ENCODE measurements around the gene FGF10.

FGF10 gene

DNA sequence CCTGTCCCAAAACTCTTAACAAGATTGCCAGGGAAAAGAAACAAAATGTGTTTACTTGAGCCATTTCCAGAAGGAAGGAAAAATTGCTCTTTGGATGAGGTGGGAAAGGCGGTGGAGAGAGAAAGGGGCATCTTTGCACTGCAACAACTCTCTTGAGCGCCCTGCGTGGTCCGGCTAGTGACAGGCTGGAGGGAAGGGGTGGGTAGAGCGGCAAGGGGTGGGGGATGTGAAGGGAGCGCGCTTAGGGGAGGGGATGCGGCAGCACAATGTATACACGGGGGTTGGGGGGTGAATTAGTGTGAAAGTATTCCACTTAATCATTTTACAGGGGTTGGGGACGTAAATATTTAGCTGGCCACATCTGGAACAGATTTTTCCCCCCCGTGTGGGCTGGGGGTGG lies 1.3 kb downstream of the FGF10 start:
- 1 to 3% methylated on average over 9 to 11 of the region's 11 CpGs for WGBS, 2 experiments

DNA sequence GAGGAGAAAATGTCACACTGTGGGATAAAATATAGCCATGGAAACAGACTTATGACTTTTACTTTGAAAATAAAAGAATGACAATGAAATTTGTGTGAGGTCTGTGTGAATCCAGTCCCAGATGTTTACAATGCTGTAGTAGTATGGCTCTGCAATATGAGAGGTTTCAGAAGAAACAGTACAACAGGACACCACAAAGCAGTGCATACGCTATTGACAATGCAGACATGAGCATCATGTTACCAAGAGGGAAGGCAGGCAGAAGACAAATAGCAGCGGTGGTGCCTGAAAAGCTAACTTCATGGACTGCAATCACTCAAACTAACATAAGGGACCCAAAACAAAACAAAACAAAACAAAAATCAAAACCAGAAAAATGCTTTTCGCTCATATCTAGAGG lies 1.8 kb downstream of the FGF10 start:
- 0 to 12% methylated on average over 2 to 3 of the region's 3 CpGs for WGBS, 2 experiments
- Histone ChIP-seq H3K36me3 (ENCODE audit: control insufficient read depth, insufficient read depth, low read length) (no peaks in the 10 kb centered on the region), H3K4me1 (ENCODE audit: control insufficient read depth, insufficient read depth, low read length) (peaks cover 21% of the 10 kb centered on the region), H3K4me3 (ENCODE audit: insufficient read depth, low read depth, low read length) (peak overlapping the region; percentile 37), H3K27me3 (ENCODE audit: control insufficient read depth, insufficient read depth, low read length, poor library complexity, severe bottlenecking) (peaks cover 46% of the 10 kb centered on the region), H3K27ac (ENCODE audit: insufficient read depth, low read depth, low read length, poor library complexity, severe bottlenecking) (no peak overlapping the region), H3K9me3 (ENCODE audit: control insufficient read depth, low read length) (no peaks in the 10 kb centered on the region)

More for the DNA sequence above, 1.3 kb downstream of the FGF10 start:
- peaks cover 46% of the 10 kb centered on the region for H3K27me3 ChIP-seq (ENCODE audit: control insufficient read depth, insufficient read depth, low read length, poor library complexity, severe bottlenecking)
- H3K9me3 ChIP-seq (ENCODE audit: control insufficient read depth, low read length), result no peaks in the 10 kb centered on the region
- no peak overlapping the region for H3K27ac ChIP-seq (ENCODE audit: insufficient read depth, low read depth, low read length, poor library complexity, severe bottlenecking)
- peaks cover 21% of the 10 kb centered on the region for H3K4me1 ChIP-seq (ENCODE audit: control insufficient read depth, insufficient read depth, low read length)
- H3K4me3 ChIP-seq (ENCODE audit: insufficient read depth, low read depth, low read length), result peak overlapping the region; percentile 37
- H3K36me3 ChIP-seq (ENCODE audit: control insufficient read depth, insufficient read depth, low read length), result no peaks in the 10 kb centered on the region

DNA sequence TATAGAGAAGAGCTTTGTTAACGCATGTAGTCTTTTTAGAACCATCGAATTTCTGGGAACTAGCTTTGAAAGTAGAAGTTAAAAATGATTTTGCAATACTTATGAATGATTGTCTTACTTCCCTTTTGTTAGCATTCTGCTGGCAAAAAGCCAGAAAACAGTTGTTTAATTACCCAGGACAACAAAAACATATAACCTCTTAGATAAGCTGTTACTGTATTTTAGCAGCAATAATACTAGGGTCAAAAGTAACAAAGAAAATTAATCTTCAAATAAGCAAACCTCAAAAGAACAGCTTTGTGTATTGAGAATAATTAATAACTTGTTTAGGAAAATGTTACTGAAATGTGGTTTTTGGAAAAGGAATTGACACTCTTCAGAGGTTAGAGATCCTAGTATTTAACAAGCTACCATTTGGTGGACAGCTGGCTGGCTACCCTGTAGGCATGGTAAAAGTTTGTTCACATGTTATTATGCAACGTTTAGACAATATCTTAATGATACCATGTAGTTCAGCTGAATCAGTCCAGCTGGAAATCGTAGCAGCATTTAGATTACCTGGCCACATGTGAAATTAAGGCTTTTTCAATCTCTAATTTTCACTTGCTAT lies 3.8 kb downstream of the FGF10 start:
- 81 to 82% methylated on average over 4 of the region's 4 CpGs for WGBS, 2 experiments

DNA sequence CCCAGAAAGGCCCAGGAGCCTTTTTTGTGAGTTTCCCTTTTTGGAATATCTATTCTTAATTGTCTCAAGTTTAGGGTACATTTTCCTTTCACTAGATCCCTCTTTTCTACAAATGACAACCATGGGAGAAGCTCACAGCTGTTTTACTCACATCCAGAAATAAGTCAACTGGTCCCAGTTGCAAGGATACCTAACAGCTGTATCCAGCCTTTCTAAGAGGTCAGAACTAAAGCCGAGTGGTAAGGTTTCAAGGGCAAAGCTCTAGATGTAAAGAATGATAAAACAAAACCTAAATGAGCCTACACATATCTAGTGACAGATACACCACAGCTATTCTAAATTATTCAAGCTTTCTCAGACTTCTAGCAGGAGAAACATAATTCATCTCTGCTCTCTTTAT lies 4.4 kb downstream of the FGF10 start:
- 96 to 100% methylated on average over 1 of the region's 1 CpG for WGBS, 2 experiments
- H3K9me3 ChIP-seq (ENCODE audit: control insufficient read depth, low read length), result no peaks in the 10 kb centered on the region
- H3K27ac ChIP-seq (ENCODE audit: insufficient read depth, low read depth, low read length, poor library complexity, severe bottlenecking), result no peak overlapping the region
- H3K27me3 ChIP-seq (ENCODE audit: control insufficient read depth, insufficient read depth, low read length, poor library complexity, severe bottlenecking), result peaks cover 24% of the 10 kb centered on the region
- no peaks in the 10 kb centered on the region for H3K36me3 ChIP-seq (ENCODE audit: control insufficient read depth, insufficient read depth, low read length)
- no peak overlapping the region for H3K4me3 ChIP-seq (ENCODE audit: insufficient read depth, low read depth, low read length)
- peaks cover 15% of the 10 kb centered on the region for H3K4me1 ChIP-seq (ENCODE audit: control insufficient read depth, insufficient read depth, low read length)

More for the DNA sequence above, 3.8 kb downstream of the FGF10 start:
- H3K27me3 ChIP-seq (ENCODE audit: control insufficient read depth, insufficient read depth, low read length, poor library complexity, severe bottlenecking), result peaks cover 30% of the 10 kb centered on the region
- H3K36me3 ChIP-seq (ENCODE audit: control insufficient read depth, insufficient read depth, low read length), result no peaks in the 10 kb centered on the region
- no peaks in the 10 kb centered on the region for H3K9me3 ChIP-seq (ENCODE audit: control insufficient read depth, low read length)
- H3K4me3 ChIP-seq (ENCODE audit: insufficient read depth, low read depth, low read length), result no peak overlapping the region
- H3K4me1 ChIP-seq (ENCODE audit: control insufficient read depth, insufficient read depth, low read length), result peaks cover 18% of the 10 kb centered on the region
- H3K27ac ChIP-seq (ENCODE audit: insufficient read depth, low read depth, low read length, poor library complexity, severe bottlenecking), result no peak overlapping the region

DNA sequence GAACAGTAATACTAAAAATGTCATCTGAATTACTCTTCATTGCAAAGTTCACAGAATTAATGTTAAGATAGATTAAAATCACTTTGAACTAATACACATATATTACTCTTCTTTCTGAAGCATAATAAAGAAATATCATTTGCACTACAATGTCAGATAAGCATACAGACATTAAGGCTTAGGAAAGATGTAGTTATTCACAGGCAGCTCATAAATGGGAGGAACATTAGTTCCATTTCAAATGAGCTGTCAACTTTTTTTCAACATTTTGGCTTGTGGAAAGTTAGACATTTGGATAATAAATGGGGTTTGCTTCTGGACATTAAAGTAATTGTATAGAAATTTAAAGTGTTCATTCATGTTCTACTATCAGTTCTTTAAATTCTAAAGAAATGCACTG lies 6.3 kb downstream of the FGF10 start:
- H3K36me3 ChIP-seq (ENCODE audit: control insufficient read depth, insufficient read depth, low read length), result no peaks in the 10 kb centered on the region

DNA sequence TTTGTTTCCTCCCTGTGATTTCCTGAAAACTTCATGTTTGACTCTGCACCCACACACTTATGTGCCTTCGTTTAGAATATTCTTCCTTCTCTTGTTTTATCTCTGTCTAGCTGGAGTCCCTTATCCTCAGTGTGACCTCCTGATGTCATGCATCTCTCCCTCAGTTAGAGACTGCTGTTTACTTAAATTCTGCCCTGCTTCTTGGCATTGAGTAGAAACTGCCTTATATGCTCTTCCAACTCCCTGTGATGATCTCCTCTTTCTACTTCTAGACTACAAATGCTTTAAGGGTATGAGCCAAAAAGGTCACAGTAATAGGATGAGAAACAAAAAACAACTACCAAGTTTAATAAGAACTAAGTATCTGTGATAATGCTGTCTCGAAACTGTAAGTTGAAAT lies 12.2 kb downstream of the FGF10 start:
- 85 to 90% methylated on average over 1 of the region's 2 CpGs for WGBS, 2 experiments
- H3K27ac ChIP-seq (ENCODE audit: insufficient read depth, low read depth, low read length, poor library complexity, severe bottlenecking), result no peak overlapping the region

More for the DNA sequence above, 6.3 kb downstream of the FGF10 start:
- Histone ChIP-seq H3K4me1 (ENCODE audit: control insufficient read depth, insufficient read depth, low read length) (peaks cover 9% of the 10 kb centered on the region), H3K27me3 (ENCODE audit: control insufficient read depth, insufficient read depth, low read length, poor library complexity, severe bottlenecking) (peaks cover 10% of the 10 kb centered on the region), H3K27ac (ENCODE audit: insufficient read depth, low read depth, low read length, poor library complexity, severe bottlenecking) (no peak overlapping the region), H3K4me3 (ENCODE audit: insufficient read depth, low read depth, low read length) (no peak overlapping the region), H3K9me3 (ENCODE audit: control insufficient read depth, low read length) (no peaks in the 10 kb centered on the region)

DNA sequence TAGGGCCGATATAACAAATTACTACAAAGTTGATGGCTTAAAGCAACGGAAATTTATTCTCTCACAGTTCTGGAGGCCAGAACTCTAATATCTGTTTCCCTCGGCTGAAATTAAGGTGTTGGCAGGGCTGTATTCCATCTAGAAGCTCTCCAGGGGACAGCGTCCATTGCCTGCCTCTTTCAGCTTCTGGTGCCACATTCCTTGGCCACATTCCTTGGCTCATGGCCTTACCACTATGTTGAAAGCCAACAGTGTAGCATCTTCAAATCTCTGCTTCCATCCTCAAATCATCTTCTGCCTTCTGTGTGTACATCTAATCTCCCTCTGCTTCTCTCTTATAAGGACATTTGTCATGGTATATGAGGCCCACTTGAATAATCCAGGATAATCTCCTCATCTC lies 17.2 kb downstream of the FGF10 start:
- Histone ChIP-seq H3K36me3 (ENCODE audit: control insufficient read depth, insufficient read depth, low read length) (no peaks in the 10 kb centered on the region), H3K27ac (ENCODE audit: insufficient read depth, low read depth, low read length, poor library complexity, severe bottlenecking) (no peak overlapping the region), H3K4me1 (ENCODE audit: control insufficient read depth, insufficient read depth, low read length) (no peaks in the 10 kb centered on the region), H3K9me3 (ENCODE audit: control insufficient read depth, low read length) (no peaks in the 10 kb centered on the region), H3K27me3 (ENCODE audit: control insufficient read depth, insufficient read depth, low read length, poor library complexity, severe bottlenecking) (no peaks in the 10 kb centered on the region), H3K4me3 (ENCODE audit: insufficient read depth, low read depth, low read length) (no peak overlapping the region)
- 91 to 96% methylated on average over 4 of the region's 4 CpGs for WGBS, 2 experiments

More for the DNA sequence above, 12.2 kb downstream of the FGF10 start:
- Histone ChIP-seq H3K27me3 (ENCODE audit: control insufficient read depth, insufficient read depth, low read length, poor library complexity, severe bottlenecking) (no peaks in the 10 kb centered on the region), H3K36me3 (ENCODE audit: control insufficient read depth, insufficient read depth, low read length) (no peaks in the 10 kb centered on the region), H3K4me1 (ENCODE audit: control insufficient read depth, insufficient read depth, low read length) (no peaks in the 10 kb centered on the region), H3K4me3 (ENCODE audit: insufficient read depth, low read depth, low read length) (no peak overlapping the region), H3K9me3 (ENCODE audit: control insufficient read depth, low read length) (no peaks in the 10 kb centered on the region)

DNA sequence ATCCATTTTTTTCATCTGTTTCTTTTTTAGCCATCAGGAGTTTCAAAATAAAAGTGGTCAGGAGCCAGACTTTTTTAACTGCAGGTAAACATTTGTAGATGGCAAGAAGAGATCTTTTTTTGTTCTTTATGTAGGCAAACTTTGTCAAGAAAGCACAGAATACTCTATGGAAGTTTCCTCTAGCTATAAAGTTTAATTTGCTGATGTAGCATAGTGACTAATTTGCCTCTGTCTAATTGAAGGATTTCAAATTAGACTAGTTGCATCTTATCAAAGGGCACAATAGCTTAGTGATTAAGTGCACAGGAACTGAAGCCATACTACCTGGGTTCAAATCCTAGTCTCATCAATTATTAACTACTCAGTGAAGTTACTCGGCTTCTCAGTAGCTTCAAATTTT lies 22.0 kb downstream of the FGF10 start:
- WGBS, 2 experiments, result 67 to 100% methylated on average over 1 of the region's 1 CpG
- H3K4me3 ChIP-seq (ENCODE audit: insufficient read depth, low read depth, low read length), result no peak overlapping the region
- no peaks in the 10 kb centered on the region for H3K4me1 ChIP-seq (ENCODE audit: control insufficient read depth, insufficient read depth, low read length)
- no peaks in the 10 kb centered on the region for H3K27me3 ChIP-seq (ENCODE audit: control insufficient read depth, insufficient read depth, low read length, poor library complexity, severe bottlenecking)
- no peaks in the 10 kb centered on the region for H3K36me3 ChIP-seq (ENCODE audit: control insufficient read depth, insufficient read depth, low read length)
- H3K27ac ChIP-seq (ENCODE audit: insufficient read depth, low read depth, low read length, poor library complexity, severe bottlenecking), result no peak overlapping the region
- no peaks in the 10 kb centered on the region for H3K9me3 ChIP-seq (ENCODE audit: control insufficient read depth, low read length)

DNA sequence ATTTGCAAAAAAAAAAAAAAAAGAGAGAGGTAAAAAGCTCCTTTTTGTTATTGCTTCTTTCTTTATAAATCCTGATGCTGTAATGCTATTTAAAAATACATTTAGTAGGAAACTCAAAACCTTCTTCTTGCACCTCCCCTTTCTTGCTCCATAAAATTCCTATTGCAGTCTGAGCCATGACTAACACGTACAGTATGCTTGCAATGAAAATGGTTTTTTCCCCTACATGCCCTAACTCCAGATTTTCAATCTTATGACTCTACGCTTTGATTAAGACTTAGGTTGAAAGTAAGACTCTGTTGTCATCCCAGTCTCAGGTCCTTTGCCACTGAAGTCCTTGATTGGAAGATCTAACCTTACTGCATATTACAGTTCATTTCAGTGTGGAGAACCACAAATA lies 23.9 kb downstream of the FGF10 start:
- H3K27ac ChIP-seq (ENCODE audit: insufficient read depth, low read depth, low read length, poor library complexity, severe bottlenecking), result no peak overlapping the region

DNA sequence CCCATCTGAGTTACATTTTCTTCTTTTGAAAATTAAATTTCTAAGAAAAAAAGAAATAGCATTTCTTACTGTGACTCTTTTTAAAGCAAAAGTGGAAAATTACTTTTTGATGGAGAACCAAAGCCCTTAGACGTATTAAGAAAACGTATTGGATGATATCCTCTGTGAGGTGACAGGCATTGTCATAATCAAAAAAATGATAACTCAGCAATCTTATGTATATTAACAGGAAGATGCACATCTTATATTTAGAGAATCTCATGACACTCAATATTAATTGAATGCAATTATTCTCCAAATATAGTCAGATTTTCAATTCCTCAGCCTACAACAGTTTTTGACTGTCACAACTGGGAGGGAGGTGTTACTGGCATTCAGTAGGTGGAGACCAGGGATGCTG lies 25.1 kb downstream of the FGF10 start:
- Histone ChIP-seq H3K27me3 (ENCODE audit: control insufficient read depth, insufficient read depth, low read length, poor library complexity, severe bottlenecking) (no peaks in the 10 kb centered on the region), H3K4me3 (ENCODE audit: insufficient read depth, low read depth, low read length) (no peak overlapping the region), H3K36me3 (ENCODE audit: control insufficient read depth, insufficient read depth, low read length) (no peaks in the 10 kb centered on the region), H3K4me1 (ENCODE audit: control insufficient read depth, insufficient read depth, low read length) (no peaks in the 10 kb centered on the region), H3K9me3 (ENCODE audit: control insufficient read depth, low read length) (no peaks in the 10 kb centered on the region), H3K27ac (ENCODE audit: insufficient read depth, low read depth, low read length, poor library complexity, severe bottlenecking) (no peak overlapping the region)
- WGBS, 2 experiments, result 100% methylated on average over 1 to 2 of the region's 2 CpGs

More for the DNA sequence above, 23.9 kb downstream of the FGF10 start:
- Histone ChIP-seq H3K27me3 (ENCODE audit: control insufficient read depth, insufficient read depth, low read length, poor library complexity, severe bottlenecking) (no peaks in the 10 kb centered on the region), H3K36me3 (ENCODE audit: control insufficient read depth, insufficient read depth, low read length) (no peaks in the 10 kb centered on the region), H3K4me1 (ENCODE audit: control insufficient read depth, insufficient read depth, low read length) (no peaks in the 10 kb centered on the region), H3K4me3 (ENCODE audit: insufficient read depth, low read depth, low read length) (no peak overlapping the region), H3K9me3 (ENCODE audit: control insufficient read depth, low read length) (no peaks in the 10 kb centered on the region)
- 46 to 48% methylated on average over 2 of the region's 2 CpGs for WGBS, 2 experiments

All from ectodermal cell (in vitro differentiated cells).